ENCODE data around the gene STK31.
"Not testable (repeated sequence)": the region's sequence is repeated elsewhere in the genome, so short reads cannot be mapped to it uniquely, and the experiment has no call there.

Gene STK31

DNA sequence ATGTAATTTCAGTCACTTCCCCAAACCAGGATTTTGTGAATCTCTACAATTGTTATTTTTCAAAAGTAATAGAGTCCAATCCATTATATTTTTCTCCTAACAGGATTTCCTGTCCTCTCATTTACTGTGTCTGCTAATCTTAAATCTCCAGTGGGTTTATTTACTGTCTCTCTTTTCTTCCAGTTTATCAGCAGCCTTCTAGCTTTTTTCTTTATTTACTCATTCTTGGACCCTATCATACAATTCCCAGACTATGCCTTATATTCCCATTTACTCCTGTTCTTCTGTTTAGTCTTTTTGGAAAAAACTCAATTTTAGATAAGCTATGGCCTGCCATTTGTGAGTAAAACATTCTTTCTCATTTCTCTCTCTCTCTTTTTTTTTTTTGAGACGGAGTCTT lies 94.7 kb downstream of the STK31 start:
- DNase-seq = no peak

DNA sequence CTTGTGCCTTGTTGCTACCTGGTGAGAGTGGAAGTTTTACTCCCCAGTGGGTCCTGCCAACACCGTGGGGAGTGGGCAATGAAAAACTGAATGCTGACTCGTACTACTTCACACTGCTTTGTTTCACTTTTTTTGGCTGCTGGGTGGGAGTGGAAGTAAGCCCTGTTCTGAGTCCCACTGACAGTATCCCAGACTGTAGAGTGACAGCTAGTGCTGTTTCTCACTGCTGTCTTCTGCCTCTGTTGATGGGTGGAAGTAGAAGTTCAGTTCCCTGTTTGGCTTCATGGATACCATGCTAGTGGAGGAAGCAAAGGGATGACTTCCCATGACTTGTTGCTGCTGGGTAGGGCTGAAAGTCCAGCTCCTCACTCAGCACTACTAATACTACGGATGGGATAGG lies 98.4 kb downstream of the STK31 start:
- DNase-seq = no peak

DNA sequence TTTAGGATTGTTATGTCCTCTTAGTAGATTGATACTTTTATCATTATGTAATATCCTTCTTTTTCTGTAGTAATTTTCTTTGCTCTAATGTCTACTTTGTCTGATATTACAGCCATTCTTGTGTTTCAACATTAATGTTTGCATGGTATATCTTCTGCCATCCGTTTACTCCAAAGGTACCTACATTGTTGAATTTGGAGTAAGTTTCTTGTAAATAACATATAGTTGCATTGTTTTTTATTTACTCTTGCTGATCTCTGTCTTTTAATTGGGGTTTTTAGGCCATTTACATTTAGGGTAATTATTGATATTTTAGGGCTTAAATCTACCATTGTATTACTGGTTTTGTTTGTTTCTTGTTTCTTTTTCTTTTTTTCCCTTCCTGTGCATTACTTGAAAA lies 100.1 kb downstream of the STK31 start:
- no peak for DNase-seq

DNA sequence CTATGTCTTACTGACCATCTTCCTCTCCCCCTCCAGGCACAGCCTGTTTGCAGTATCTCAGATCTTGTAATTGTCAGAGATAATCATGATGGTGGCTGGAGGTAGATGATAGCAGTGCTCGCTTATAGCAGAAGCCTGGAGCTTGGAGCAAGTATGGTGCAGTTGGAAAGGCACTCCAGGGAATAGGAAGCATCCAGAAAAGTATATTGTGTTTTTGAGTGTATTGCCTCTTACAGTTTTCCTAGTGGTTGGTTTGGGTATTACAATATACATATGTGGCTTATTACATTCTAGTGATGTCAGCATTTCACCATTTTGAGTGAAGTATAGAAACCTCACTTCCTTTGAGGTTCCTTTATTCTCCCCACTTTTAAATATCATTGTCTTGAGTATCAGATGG lies 101.5 kb downstream of the STK31 start:
- no peak for DNase-seq

DNA sequence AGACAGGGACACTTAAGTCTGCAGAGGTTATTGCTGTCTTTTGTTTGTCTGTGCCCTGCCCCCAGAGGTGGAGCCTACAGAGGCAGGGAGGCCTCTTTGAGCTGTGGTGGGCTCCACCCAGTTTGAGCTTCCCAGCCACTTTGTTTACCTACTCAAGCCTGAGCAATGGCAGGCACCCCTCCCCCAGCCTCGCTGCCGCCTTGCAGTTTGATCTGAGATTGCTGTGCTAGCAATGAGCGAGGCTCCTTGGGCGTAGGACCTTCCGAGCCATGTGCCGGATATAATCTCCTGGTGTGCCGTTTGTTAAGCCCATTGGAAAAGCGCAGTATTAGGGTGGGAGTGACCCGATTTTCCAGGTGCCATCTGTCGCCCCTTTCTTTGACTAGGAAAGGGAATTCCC lies 118.1 kb downstream of the STK31 start:
- DNase-seq = not testable (repeated sequence)

DNA sequence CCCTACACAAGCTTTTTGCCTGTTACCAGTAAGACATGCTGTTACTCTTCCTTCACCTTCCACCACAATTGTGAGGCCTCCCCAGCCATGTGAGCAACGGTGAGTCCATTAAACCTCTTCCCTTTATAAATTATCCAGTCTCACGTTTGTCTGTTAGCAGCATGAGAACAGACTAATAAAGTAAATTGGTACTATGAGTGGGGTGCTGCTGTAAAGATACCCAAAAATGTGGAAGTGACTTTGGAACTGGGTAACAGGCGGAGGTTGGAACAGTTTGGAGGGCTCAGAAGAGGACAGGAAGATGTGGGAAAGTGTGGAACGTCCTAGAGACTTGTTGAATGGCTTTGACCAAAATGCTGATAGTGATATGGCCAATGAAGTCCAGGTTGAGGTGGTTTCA lies 122.7 kb downstream of the STK31 start:
- not testable (repeated sequence) for DNase-seq

DNA sequence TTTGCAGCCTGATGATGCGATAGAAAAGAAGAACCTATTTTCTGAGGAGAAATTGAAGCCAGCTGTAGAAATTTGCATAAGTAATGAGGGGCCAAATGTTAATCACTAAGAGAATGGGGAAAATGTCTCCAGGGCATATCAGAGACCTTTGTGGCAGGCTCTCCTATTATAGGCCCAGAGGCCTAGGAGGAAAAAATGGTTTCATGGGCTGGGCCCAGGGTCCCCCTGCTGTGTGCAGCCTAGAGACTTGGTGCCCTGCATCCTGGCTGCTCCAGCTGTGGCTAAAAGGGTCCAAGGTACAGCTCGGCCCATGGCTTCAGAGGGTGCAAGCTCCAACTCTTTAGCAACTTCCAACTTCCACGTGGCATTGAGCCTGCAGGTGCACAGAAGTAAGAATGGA lies 123.4 kb downstream of the STK31 start:
- no peak for DNase-seq

DNA sequence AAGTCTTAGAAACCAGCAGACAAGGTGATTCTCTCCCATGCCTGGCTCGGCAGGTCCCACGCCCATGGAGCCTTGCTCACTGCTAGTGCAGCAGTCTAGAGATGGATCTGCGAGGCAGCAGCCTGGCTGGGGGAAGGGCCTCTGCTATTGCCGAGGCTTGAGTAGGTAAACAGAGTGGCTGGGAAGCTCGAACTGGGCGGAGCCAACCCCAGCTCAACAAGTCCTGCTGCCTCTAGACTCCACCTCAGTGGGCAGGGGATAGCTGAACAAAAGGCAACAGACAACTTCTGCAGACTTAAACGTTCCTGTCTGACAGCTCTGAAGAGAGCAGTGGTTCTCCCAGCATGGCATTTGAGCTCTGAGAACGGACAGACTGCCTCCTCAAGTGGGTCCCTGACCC lies 134.8 kb downstream of the STK31 start:
- DNase-seq = not testable (repeated sequence)

DNA sequence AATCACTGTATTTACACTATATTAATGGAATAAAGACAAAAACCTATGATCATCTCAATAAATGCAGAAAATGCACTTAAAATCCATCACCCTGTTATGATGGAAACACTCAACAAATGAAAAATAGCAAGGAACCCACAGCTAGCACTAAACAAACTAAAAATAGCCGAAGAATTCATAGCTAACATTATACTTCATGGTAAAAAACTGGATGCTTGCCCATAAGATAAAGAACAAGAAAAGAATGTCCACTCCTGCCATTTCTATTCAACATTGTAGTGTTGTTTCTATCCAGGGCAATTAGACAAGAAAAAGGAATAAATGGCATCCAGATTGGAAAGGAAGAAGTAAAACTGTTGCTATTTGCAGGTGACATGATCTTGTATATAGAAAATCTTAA lies 142.1 kb downstream of the STK31 start:
- no peak for DNase-seq

DNA sequence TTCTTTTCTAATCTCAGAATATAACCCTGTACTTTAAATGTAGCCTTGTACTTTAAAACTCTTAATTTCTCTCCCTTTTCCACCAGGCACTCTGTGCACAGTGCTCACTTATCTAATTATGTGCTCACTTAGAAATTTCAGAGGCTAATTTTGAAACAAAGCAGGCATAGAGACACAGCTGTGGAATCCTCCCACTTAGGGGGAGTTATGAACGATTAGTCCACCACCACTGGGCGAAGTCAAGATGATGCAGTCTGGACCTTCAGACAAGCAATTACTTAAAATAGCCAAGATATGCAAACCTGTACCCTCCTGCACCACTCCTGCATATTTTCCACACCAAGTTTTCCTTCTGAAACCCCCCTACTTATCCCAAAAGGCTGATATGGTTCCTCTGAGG lies 143.0 kb downstream of the STK31 start:
- no peak for DNase-seq

DNA sequence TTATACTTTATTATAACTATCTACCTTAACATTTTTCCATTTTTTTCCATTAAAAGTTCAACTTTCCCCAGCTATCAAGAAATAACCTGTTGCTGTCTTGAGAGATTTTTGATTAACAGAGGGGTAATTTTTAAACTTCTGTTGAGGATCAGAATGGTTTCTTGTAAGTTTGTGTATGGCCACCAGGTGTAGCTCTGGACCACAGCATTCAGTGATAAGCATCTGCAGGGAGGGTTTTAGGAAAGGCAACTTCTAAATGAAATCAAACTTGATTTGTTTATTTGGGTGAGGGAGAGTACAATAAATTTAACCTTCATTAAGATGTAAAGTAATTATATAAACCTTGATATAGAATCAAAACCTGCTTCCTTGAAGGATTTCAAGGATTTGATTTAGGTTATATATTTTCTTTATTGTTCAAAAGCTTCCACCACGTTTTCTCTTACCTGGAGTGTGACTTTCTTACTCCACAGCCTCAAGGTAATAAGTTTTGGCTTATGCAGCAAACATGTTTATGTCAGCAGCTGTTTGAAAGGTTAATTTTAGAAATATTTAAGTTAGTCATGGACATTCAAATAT lies 153.3 kb downstream of the STK31 start:
- no peak for DNase-seq

DNA sequence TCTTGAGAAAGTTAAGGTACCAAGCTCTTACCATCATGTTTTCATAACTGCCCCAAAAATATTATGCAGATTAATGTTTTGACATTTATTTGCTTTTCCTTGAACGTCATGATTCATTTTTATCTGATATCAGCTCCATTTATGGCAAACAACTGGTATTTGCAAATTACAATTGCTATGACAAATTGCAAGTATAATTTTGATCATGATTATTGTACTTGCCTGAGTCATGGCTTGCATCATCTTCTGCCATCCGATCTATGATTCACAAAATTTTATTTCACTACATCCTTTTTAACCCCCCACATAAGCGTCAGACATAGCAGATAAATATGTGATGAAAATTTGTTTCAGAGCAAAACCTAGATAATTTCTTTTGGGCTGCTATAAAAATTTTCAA lies 155.0 kb downstream of the STK31 start:
- DNase-seq = no peak

DNA sequence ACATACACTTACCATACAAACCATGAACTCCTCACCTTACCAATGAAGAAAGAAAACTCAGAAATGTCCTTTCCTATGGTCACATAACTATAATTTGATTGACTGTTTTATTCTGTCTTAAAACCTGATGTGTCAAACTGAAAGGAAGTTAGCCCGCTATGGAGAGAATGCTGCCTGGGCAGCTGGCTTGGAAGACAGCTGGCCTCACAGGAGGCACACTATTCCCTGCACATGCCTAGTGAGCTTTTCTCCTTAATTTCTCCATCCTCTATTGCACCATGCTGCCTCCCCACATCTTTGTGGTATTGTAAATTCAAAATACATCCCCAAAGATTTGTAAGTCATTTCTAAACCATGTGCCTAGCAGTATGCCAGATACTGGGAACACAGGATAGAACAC lies 163.3 kb downstream of the STK31 start:
- DNase-seq = no peak

DNA sequence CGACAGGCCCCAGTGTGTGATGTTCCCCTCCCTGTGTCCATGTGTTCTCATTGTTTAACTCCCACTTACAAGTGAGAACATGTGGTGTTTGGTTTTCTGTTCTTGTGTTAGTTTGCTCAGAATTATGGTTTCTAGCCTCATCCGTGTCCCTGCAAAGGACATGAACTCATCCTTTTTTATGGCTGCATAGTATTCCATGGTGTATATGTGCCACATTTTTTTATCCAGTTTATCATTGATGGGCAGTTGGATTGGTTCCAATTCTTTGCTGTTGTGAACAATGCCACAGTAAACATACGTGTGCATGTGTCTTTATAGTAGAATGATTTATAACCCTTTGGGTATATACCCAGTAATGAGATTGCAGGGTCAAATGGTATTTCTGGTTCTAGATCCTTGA lies 166.5 kb downstream of the STK31 start:
- DNase-seq = not testable (repeated sequence)
